B cell (primary cell): ENCODE results near the gene COPS7B. TPM values are rescaled to one million over a fixed set of nuclear protein-coding genes. Genes with fewer than 3 reads are reported as not detected.

Experiments
- ATAC-seq: fragments of 200-7000 bp; cut with Tn5 transposase; one replicate; pipeline ENCODE4 v1.10.0; 2021; ENCODE audit warnings: low read depth, mild to moderate bottlenecking, moderate number of reproducible peaks, moderate library complexity
- CTCF ChIA-PET: fragments of 350-600 bp; sonication (Branson Sonifier 250); formaldehyde crosslinking; loops from one replicate; lab custom pipeline; 2021; ENCODE audit warnings: antibody characterized with exemption, inconsistent platforms; lab: Charles Lee
- POLR2A ChIA-PET: fragments of 350-600 bp; sonication (Branson Sonifier 250); formaldehyde crosslinking; loops from one replicate; lab custom pipeline; 2021; ENCODE audit warnings: antibody characterized with exemption; lab: Charles Lee
- DNase-seq: peaks from one replicate; pipeline ENCODE4 v3.0.0; 2013
- H2AFZ ChIP-seq: 2 replicates; pipeline ENCODE4 v1.6.1; 2012; ENCODE audit warnings: mild to moderate bottlenecking, low read depth, low read length; ENCODE audit not compliant: insufficient read depth, poor library complexity, severe bottlenecking
- H3K27ac ChIP-seq, 2 donors: 1 replicate in 1 of 2; 2 replicates in 1 of 2; pipeline ENCODE4 v1.5.1; 2012 to 2013; ENCODE audit warnings: low read length in 2 of 2, mild to moderate bottlenecking in 2 of 2, moderate library complexity in 1 of 2
- H3K27me3 ChIP-seq, 4 experiments: fragments of 200-600 bp in 1 of 4; sonication (generic) in 1 of 4; replicated peaks in 1 of 4; 1 replicate in 2 of 4; 2 replicates in 2 of 4; pipeline versions ENCODE4 v1.6.1 to v1.7.0; 2013 to 2016; ENCODE audit warnings: low read length in 3 of 4, mild to moderate bottlenecking in 2 of 4, mixed read lengths in 1 of 4, moderate library complexity in 1 of 4; ENCODE audit not compliant: insufficient read depth in 4 of 4, control insufficient read depth in 3 of 4; ENCODE audit errors: control extremely low read depth in 1 of 4
- H3K36me3 ChIP-seq, 2 experiments: replicated peaks in 1 of 2; 1 replicate in 1 of 2; 2 replicates in 1 of 2; pipeline versions ENCODE4 v1.6.1 to v1.7.1; 2013; ENCODE audit warnings: low read length in 1 of 2; ENCODE audit not compliant: insufficient read depth in 2 of 2, control insufficient read depth in 1 of 2; ENCODE audit errors: control extremely low read depth in 1 of 2, extremely low read depth in 1 of 2
- H3K4me1 ChIP-seq, 2 donors: fragments of 200-600 bp in 1 of 2; sonication (generic) in 1 of 2; 1 replicate in 1 of 2; 2 replicates in 1 of 2; pipeline versions ENCODE4 v1.5.1 to v1.6.1; 2013 to 2017; ENCODE audit warnings: low read length in 2 of 2; ENCODE audit not compliant: control insufficient read depth in 2 of 2, insufficient read depth in 2 of 2
- H3K4me2 ChIP-seq: replicated peaks from 2 replicates; pipeline ENCODE3; 2012; ENCODE audit warnings: mild to moderate bottlenecking, low read depth, low read length; ENCODE audit not compliant: poor library complexity, severe bottlenecking
- H3K4me3 ChIP-seq, 5 experiments: fragments of 200-600 bp in 1 of 5; sonication (generic) in 1 of 5; 1 replicate in 3 of 5; 2 replicates in 2 of 5; pipeline versions ENCODE4 v1.5.1 to v1.7.0; 2011 to 2016; ENCODE audit warnings: low read length in 4 of 5, mild to moderate bottlenecking in 4 of 5, low read depth in 2 of 5, control low read depth in 1 of 5, moderate library complexity in 1 of 5; ENCODE audit not compliant: insufficient read depth in 1 of 5; ENCODE audit errors: control extremely low read depth in 1 of 5, extremely low read depth in 1 of 5
- H3K79me2 ChIP-seq: fragments of 200-600 bp; sonication (generic); one replicate; pipeline ENCODE4 v1.6.0; 2016; ENCODE audit warnings: low read length; ENCODE audit not compliant: control insufficient read depth, insufficient read depth
- H3K9ac ChIP-seq: fragments of 200-600 bp; sonication (generic); 2 replicates; pipeline ENCODE4 v1.6.1; 2017; ENCODE audit warnings: mild to moderate bottlenecking, low read length, moderate library complexity
- H3K9me3 ChIP-seq, 3 donors: one replicate each; pipeline versions ENCODE4 v1.6.1 to v1.7.1; 2013; ENCODE audit warnings: low read length in 2 of 3; ENCODE audit not compliant: control insufficient read depth in 2 of 3, insufficient read depth in 1 of 3; ENCODE audit errors: control extremely low read depth in 1 of 3
- H4K20me1 ChIP-seq: 2 replicates; pipeline ENCODE4 v1.6.0; 2012; ENCODE audit warnings: mild to moderate bottlenecking, low read length; ENCODE audit not compliant: insufficient read depth, control insufficient read depth, poor library complexity, severe bottlenecking
- H3K27ac Mint-ChIP-seq: one replicate; pipeline ENCODE4 v1.8.0; 2021; ENCODE audit warnings: mixed read lengths
- H3K27me3 Mint-ChIP-seq: one replicate; pipeline ENCODE4 v1.8.0; 2021; ENCODE audit warnings: mixed read lengths
- H3K4me1 Mint-ChIP-seq: one replicate; pipeline ENCODE4 v1.8.0; 2021; ENCODE audit warnings: mixed read lengths
- H3K4me3 Mint-ChIP-seq: one replicate; pipeline ENCODE4 v1.8.0; 2021; ENCODE audit warnings: mixed read lengths
- H3K9me3 Mint-ChIP-seq: one replicate; pipeline ENCODE4 v1.8.0; 2022; ENCODE audit warnings: mixed read lengths; ENCODE audit not compliant: insufficient read depth
- EZH2 ChIP-seq: IDR thresholded peaks from 2 replicates; pipeline ENCODE4 v1.6.1; 2012; ENCODE audit warnings: borderline replicate concordance, low read depth, mild to moderate bottlenecking, moderate library complexity, low read length; ENCODE audit not compliant: insufficient read depth, poor library complexity, severe bottlenecking
- WGBS: methylation state at CpG from one replicate; pipeline ENCODE4 v1.1.5; 2013; ENCODE audit warnings: missing lambda C conversion rate; ENCODE audit not compliant: insufficient coverage; 5-methylcytosine and 5-hydroxymethylcytosine counted together
- intact Hi-C: fragments of 100-400 bp; cut with micrococcal nuclease; formaldehyde crosslinking; loops from one replicate; pipeline ENCODE4 v1.10.0; 2022
- polyA plus RNA-seq: library from polyadenylated mRNA; depleted of rRNA; stranded (reverse); fragments of >200 nt; gene quantifications from 2 replicates; pipeline ENCODE4 v1.2.3, GENCODE V29; 2012
- total RNA-seq, 2 donors: library from RNA; stranded (reverse); fragments of 120-200 nt in 1 of 2; gene quantifications; 1 replicate in 1 of 2; 2 replicates in 1 of 2; pipeline versions ENCODE4 v1.2.3 to v1.2.4, GENCODE V29; 2013 to 2022
- TF ChIP-seq, protein P1 (sequence below): fragments of 200-600 bp; IDR thresholded peaks from one replicate; pipeline ENCODE4 v1.8.0; 2022; ENCODE audit warnings: antibody characterized with exemption, mild to moderate bottlenecking

The COPS7B gene
- total and polyA plus RNA-seq, 2 donors (not counting 1 experiment from before 2014, with no cell fraction given): 52.7 to 70.8 TPM

- WGBS: 100% methylated on average over 1 of the region's 2 CpGs
- peaks cover 7 to 78% of the 10 kb centered on the region in 2 experiments for H3K36me3 ChIP-seq
These were observed 20.8 kb downstream of the COPS7B start for GRCh38 chr2:231807020-231807419.

DNA sequence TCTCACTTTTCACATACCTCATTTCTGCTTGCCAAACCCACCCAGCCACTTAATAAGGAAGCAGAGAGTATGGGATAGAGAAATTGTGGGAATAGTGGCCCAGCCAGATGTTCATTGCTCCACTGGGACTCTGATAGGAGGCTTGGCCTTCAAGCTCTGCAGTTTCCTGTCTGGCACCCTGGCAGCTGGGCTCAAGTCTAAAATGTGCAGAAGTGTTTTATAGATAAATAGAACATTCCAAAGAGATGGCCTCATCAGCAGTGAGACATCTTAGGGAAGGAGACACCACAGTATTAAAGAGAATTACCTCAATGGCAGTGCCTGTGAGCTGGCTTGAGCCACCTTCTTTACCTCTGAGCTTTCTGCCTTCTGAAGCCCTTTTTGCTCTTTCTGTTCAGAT lies 24.7 kb downstream of the COPS7B start:
- Mint-ChIP-seq H3K4me3 (no peak overlapping the region), H3K9me3 (no peaks in the 10 kb centered on the region), H3K27ac (no peak overlapping the region), H3K27me3 (no peaks in the 10 kb centered on the region), H3K4me1 (no peaks in the 10 kb centered on the region)
- Histone ChIP-seq H3K4me3 (no peak overlapping the region), H3K36me3 (peaks cover 7 to 51% of the 10 kb centered on the region in 2 experiments), H3K27ac (no peak overlapping the region), H3K4me1 (no peaks in the 10 kb centered on the region), H4K20me1 (peaks cover 4% of the 10 kb centered on the region), H3K79me2 (no peaks in the 10 kb centered on the region), H3K27me3 (no peaks in the 10 kb centered on the region), H3K9me3 (no peaks in the 10 kb centered on the region), H3K9ac (no peak overlapping the region), H2AFZ (no peak overlapping the region), H3K4me2 (no peak overlapping the region)
- ChIA-PET CTCF (no interaction called here), POLR2A (no interaction called here)
- TF ChIP-seq EZH2: no peak
- TF ChIP-seq, protein P1, sequence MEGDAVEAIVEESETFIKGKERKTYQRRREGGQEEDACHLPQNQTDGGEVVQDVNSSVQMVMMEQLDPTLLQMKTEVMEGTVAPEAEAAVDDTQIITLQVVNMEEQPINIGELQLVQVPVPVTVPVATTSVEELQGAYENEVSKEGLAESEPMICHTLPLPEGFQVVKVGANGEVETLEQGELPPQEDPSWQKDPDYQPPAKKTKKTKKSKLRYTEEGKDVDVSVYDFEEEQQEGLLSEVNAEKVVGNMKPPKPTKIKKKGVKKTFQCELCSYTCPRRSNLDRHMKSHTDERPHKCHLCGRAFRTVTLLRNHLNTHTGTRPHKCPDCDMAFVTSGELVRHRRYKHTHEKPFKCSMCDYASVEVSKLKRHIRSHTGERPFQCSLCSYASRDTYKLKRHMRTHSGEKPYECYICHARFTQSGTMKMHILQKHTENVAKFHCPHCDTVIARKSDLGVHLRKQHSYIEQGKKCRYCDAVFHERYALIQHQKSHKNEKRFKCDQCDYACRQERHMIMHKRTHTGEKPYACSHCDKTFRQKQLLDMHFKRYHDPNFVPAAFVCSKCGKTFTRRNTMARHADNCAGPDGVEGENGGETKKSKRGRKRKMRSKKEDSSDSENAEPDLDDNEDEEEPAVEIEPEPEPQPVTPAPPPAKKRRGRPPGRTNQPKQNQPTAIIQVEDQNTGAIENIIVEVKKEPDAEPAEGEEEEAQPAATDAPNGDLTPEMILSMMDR: no peak
- intact Hi-C loops: no loop called here
- ATAC-seq: no peak
- no peak for DNase-seq

More at GRCh38 chr2:231807020-231807419, 20.8 kb downstream of the COPS7B start:
- Mint-ChIP-seq H3K4me3 (no peak overlapping the region), H3K9me3 (no peaks in the 10 kb centered on the region), H3K27me3 (no peaks in the 10 kb centered on the region), H3K27ac (no peak overlapping the region), H3K4me1 (no peaks in the 10 kb centered on the region)
- Histone ChIP-seq H3K4me3 (no peak overlapping the region), H3K27ac (no peak overlapping the region), H4K20me1 (peaks cover 9% of the 10 kb centered on the region), H3K9me3 (no peaks in the 10 kb centered on the region), H3K4me1 (no peaks in the 10 kb centered on the region), H3K9ac (no peak overlapping the region), H3K4me2 (no peak overlapping the region), H3K79me2 (peaks cover 11% of the 10 kb centered on the region), H2AFZ (no peak overlapping the region), H3K27me3 (no peaks in the 10 kb centered on the region)
- TF ChIP-seq EZH2: no peak
- TF ChIP-seq, protein P1: no peak
- ATAC-seq (no peak), DNase-seq (no peak)
- ChIA-PET POLR2A (interaction anchor here (0.6 kb wide), 1 partner anchor 185 kb away, joined by 3 read pairs; no protein-coding TSS in a partner anchor), CTCF (interaction anchor here (0.8 kb wide), 1 partner anchor 122 kb away, joined by 3 read pairs; no protein-coding TSS in a partner anchor)
- intact Hi-C loops: no loop called here
